Measurements from ENCODE around the gene QRICH1.
A peak's percentile ranks its signal among the peaks of the same experiment; 100 is the strongest.

QRICH1 gene

GRCh38 chr3:49053543-49053942 is 40.3 kb downstream of the QRICH1 start:
- H3K4me3 ChIP-seq (ENCODE audit: control insufficient read depth, low read depth, low read length), result no peak overlapping the region
- TF ChIP-seq, protein P1, sequence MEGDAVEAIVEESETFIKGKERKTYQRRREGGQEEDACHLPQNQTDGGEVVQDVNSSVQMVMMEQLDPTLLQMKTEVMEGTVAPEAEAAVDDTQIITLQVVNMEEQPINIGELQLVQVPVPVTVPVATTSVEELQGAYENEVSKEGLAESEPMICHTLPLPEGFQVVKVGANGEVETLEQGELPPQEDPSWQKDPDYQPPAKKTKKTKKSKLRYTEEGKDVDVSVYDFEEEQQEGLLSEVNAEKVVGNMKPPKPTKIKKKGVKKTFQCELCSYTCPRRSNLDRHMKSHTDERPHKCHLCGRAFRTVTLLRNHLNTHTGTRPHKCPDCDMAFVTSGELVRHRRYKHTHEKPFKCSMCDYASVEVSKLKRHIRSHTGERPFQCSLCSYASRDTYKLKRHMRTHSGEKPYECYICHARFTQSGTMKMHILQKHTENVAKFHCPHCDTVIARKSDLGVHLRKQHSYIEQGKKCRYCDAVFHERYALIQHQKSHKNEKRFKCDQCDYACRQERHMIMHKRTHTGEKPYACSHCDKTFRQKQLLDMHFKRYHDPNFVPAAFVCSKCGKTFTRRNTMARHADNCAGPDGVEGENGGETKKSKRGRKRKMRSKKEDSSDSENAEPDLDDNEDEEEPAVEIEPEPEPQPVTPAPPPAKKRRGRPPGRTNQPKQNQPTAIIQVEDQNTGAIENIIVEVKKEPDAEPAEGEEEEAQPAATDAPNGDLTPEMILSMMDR (conservative IDR thresholded peaks at IDR 0.05; ENCODE audit: control insufficient read depth, insufficient read depth, low read depth, low read length), result no peak
- no peak for DNase-seq (ENCODE audit: low read depth)

DNA sequence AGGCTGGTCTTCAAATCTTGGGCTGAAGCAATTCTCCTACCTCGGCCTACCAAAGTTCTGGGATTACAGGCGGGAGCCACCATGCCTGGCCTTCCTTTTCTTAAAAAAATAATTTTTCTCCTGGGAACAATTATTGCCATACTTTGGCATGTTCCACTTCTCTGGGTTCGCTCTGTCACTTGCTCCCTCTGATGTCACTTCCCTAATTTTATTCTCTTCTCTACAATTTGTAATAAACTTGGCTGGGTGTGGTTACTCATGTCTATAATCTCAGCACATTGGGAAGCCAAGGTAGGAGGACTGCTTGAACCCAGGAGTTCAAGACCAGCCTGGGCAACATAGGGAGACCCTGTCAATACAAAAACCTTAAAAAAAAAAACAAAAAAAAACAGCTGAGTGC is 58.6 kb downstream of the QRICH1 start:
- TF ChIP-seq, protein P1 (conservative IDR thresholded peaks at IDR 0.05; ENCODE audit: control insufficient read depth, insufficient read depth, low read depth, low read length), result no peak
- no peak overlapping the region for H3K4me3 ChIP-seq (ENCODE audit: control insufficient read depth, low read depth, low read length)
- DNase-seq (ENCODE audit: low read depth), result no peak

DNA sequence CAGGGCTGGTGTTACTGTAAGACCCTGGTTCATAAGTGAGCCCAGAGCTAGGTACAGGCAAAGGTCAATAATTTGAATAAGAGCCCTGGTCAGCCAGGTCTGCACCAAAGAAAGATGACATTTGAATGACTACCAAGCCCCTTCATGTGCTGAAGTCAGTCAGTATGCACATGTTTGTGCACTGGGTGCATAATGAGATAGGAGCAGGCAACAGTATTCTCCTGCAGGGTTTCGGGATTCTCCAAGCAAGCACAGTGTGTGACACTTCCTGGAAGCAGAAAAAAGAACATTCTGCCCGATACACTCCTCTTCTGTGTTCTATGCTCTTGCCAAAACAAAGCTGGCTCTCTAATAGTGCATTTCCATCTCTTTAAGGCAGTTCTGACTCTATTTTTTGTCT is 59.2 kb downstream of the QRICH1 start:
- DNase-seq (ENCODE audit: low read depth), result no peak
- TF ChIP-seq, protein P1 (conservative IDR thresholded peaks at IDR 0.05; ENCODE audit: control insufficient read depth, insufficient read depth, low read depth, low read length), result no peak
- no peak overlapping the region for H3K4me3 ChIP-seq (ENCODE audit: control insufficient read depth, low read depth, low read length)

DNA sequence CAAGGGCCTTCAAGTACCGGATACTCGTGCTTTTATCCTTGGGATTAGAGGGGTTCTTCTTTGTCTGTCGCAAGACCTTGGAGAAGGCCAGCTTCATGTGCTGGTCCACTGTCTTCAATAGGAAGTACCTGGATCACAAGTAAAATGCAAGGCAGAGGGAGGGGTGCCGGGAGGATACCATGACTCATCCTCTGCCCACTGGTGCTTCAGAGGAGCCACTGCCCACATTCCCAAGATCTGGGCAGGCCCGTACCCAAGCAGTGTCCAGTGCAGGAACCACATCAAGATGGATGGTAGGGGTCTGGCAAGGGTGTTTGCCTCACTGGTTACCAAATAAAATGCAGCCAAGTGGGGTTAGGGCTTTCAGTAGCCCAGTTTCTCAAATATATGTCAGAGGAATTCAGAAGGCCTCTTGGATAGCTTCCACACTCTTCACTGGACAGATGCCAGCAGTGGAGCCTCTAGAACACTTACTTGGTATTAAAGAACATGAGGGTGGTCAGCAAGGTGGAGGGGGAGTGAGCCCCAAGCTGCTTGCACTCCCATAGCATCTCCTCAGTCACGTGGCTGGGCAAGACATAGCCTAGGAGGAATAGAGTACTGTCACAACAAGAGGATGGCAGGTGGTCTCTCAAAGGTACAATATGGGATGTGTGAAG is 61.1 kb downstream of the QRICH1 start:
- TF ChIP-seq, protein P1 (conservative IDR thresholded peaks at IDR 0.05; ENCODE audit: control insufficient read depth, insufficient read depth, low read depth, low read length), result no peak
- no peak overlapping the region for H3K4me3 ChIP-seq (ENCODE audit: control insufficient read depth, low read depth, low read length)
- DNase-seq (ENCODE audit: low read depth), result no peak

GRCh38 chr3:49030321-49030720 is 63.5 kb downstream of the QRICH1 start:
- H3K4me3 ChIP-seq (ENCODE audit: control insufficient read depth, low read depth, low read length), result no peak overlapping the region
- TF ChIP-seq, protein P1 (conservative IDR thresholded peaks at IDR 0.05; ENCODE audit: control insufficient read depth, insufficient read depth, low read depth, low read length), result no peak
- no peak for DNase-seq (ENCODE audit: low read depth)

GRCh38 chr3:49029563-49029884 is 64.3 kb downstream of the QRICH1 start:
- TF ChIP-seq, protein P1 (conservative IDR thresholded peaks at IDR 0.05; ENCODE audit: control insufficient read depth, insufficient read depth, low read depth, low read length), result no peak
- H3K4me3 ChIP-seq (ENCODE audit: control insufficient read depth, low read depth, low read length), result peak overlapping the region; percentile 93
- DNase-seq (ENCODE audit: low read depth), result no peak
